ENCODE results near the gene ZNF385A.

DNA sequence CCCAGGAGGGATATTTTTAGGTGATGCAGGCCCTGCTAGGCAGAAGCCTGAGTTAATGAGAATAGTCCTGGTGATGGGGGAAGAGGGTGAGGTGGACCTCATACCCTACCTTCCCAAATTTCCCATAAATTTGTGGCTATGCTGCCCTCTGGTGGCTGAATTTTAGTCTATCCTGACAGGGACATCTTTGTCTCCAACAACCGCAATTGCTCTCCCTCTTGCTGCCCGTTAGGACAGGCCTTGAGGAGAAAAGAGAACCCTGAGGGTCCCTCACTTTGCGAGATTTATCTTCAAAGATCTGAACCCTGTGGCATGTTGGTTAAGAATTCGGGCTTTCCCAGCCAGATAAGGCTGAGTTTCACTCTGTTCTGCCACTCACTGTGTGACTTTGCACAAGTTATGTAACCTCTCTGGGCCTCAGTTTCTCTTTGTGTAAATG, 9.8 kb upstream of the ZNF385A start:
- TF ChIP-seq, protein P1, sequence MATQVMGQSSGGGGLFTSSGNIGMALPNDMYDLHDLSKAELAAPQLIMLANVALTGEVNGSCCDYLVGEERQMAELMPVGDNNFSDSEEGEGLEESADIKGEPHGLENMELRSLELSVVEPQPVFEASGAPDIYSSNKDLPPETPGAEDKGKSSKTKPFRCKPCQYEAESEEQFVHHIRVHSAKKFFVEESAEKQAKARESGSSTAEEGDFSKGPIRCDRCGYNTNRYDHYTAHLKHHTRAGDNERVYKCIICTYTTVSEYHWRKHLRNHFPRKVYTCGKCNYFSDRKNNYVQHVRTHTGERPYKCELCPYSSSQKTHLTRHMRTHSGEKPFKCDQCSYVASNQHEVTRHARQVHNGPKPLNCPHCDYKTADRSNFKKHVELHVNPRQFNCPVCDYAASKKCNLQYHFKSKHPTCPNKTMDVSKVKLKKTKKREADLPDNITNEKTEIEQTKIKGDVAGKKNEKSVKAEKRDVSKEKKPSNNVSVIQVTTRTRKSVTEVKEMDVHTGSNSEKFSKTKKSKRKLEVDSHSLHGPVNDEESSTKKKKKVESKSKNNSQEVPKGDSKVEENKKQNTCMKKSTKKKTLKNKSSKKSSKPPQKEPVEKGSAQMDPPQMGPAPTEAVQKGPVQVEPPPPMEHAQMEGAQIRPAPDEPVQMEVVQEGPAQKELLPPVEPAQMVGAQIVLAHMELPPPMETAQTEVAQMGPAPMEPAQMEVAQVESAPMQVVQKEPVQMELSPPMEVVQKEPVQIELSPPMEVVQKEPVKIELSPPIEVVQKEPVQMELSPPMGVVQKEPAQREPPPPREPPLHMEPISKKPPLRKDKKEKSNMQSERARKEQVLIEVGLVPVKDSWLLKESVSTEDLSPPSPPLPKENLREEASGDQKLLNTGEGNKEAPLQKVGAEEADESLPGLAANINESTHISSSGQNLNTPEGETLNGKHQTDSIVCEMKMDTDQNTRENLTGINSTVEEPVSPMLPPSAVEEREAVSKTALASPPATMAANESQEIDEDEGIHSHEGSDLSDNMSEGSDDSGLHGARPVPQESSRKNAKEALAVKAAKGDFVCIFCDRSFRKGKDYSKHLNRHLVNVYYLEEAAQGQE (IDR thresholded peaks at IDR 0.05; ENCODE audit: insufficient read depth in 1 of 2, low read depth in 2 of 2, low read length in 2 of 2): no peak
- TF ChIP-seq POLR2AphosphoS5 (IDR thresholded peaks at IDR 0.05; ENCODE audit: low read depth, low read length) (no peak), SIN3A (IDR thresholded peaks at IDR 0.05; ENCODE audit: borderline replicate concordance, insufficient read depth, low read length) (no peak)

Measured in PFSK-1 (cell line).